Bronchial epithelial cell (primary cell): Measurements from ENCODE around the gene CBFB. TPM values are rescaled to one million over a fixed set of nuclear protein-coding genes. Genes with fewer than 3 reads are reported as not detected.

Experiments used
- DNase-seq: peaks from one replicate; pipeline ENCODE4 v3.0.0-alpha.2; 2010; ENCODE audit warnings: low read depth
- FAIRE-seq: peaks from 2 replicates; lab custom pipeline; 2011; peaks lifted over from hg19 to GRCh38; lab: Jason Lieb, UNC
- H3K27me3 ChIP-seq: 2 replicates; pipeline ENCODE4 v1.5.1; 2011; ENCODE audit warnings: low read length; ENCODE audit not compliant: control insufficient read depth, insufficient read depth
- H3K36me3 ChIP-seq: 2 replicates; pipeline ENCODE4 v1.5.1; 2011; ENCODE audit warnings: low read length; ENCODE audit not compliant: control insufficient read depth, insufficient read depth
- H3K4me3 ChIP-seq: 2 replicates; pipeline ENCODE4 v1.5.1; 2011; ENCODE audit warnings: mild to moderate bottlenecking, low read depth, low read length, control low read depth
- total RNA-seq: library from RNA; depleted of rRNA; stranded (reverse); fragments of >200 nt; gene quantifications from 2 replicates; pipeline ENCODE4 v1.2.1, GENCODE V29; 2014
- TF ChIP-seq, protein P1 (sequence below): IDR thresholded peaks from 2 replicates; pipeline ENCODE4 v1.5.1; 2011; ENCODE audit warnings: mild to moderate bottlenecking, moderate library complexity, low read length, control low read depth, inconsistent platforms; ENCODE audit not compliant: insufficient read depth, severe bottlenecking

CBFB gene
- total RNA-seq, 1 donor from 2014 or later = 101 TPM

DNA sequence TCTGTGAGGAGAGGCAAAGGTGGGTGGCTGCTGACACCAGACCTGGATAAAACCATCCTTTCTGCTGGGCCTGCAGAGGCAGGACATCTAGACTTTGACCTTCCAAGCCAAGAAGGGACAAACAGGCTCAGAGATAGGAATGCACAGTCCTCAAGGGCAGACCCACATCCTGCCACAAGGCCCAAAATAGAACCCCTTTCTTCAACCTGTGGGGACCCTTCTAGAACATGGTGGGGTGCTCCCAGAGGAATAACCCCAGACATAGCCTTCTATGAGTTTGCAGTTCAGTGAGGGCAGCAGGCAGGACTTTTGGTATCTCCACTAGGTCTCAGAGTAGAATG, 3.8 kb upstream of the CBFB start:
- no peaks in the 10 kb centered on the region for H3K27me3 ChIP-seq
- H3K4me3 ChIP-seq = no peak overlapping the region
- H3K36me3 ChIP-seq = no peaks in the 10 kb centered on the region
- TF ChIP-seq, protein P1, sequence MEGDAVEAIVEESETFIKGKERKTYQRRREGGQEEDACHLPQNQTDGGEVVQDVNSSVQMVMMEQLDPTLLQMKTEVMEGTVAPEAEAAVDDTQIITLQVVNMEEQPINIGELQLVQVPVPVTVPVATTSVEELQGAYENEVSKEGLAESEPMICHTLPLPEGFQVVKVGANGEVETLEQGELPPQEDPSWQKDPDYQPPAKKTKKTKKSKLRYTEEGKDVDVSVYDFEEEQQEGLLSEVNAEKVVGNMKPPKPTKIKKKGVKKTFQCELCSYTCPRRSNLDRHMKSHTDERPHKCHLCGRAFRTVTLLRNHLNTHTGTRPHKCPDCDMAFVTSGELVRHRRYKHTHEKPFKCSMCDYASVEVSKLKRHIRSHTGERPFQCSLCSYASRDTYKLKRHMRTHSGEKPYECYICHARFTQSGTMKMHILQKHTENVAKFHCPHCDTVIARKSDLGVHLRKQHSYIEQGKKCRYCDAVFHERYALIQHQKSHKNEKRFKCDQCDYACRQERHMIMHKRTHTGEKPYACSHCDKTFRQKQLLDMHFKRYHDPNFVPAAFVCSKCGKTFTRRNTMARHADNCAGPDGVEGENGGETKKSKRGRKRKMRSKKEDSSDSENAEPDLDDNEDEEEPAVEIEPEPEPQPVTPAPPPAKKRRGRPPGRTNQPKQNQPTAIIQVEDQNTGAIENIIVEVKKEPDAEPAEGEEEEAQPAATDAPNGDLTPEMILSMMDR = no peak
- DNase-seq (no peak), FAIRE-seq (no peak)

DNA sequence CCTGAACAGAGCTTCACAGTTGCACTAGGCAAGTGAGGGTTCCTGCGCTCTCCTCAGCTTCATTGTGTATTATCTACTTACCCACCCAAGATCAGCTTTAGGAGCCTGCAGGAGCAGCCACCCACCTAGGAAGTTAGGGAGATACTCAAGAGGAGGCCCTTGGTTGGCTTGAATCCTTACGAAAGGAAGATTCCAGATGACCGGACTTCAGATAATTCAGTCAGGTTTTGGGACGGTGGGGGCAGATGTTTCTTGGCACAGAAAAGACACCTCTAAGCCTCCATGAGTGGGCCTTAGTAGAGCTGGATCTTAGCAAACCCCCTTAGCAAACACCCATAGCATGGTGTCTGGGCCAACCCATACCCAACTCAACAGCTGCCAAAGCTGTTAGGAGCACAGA, 2.4 kb upstream of the CBFB start:
- TF ChIP-seq, protein P1 = no peak
- no peak for DNase-seq

DNA sequence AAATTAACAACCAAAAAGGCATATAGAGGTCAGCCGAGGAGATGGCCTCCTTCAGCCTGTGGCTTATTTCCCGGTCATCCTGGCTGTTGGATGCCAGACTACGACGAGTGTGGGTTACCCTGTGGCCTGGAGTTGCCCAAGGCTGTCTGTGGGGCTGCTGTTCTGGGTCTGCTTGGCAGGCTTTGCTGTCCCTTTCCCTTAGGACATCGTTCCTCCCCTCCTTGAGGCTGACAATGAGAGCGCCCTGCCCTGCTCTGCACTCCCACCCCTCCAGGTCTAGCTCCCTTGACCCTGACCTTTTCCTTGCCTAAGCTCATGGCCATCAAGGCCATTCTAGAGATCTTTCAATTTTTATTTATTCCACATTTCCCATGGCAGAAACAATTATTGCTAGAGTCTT, 1.9 kb upstream of the CBFB start:
- Histone ChIP-seq H3K36me3 (no peaks in the 10 kb centered on the region), H3K4me3 (no peak overlapping the region), H3K27me3 (no peaks in the 10 kb centered on the region)
- TF ChIP-seq, protein P1 = no peak
- FAIRE-seq = no peak
- no peak for DNase-seq

More for the DNA sequence above, 2.4 kb upstream of the CBFB start:
- Histone ChIP-seq H3K4me3 (no peak overlapping the region), H3K27me3 (no peaks in the 10 kb centered on the region), H3K36me3 (no peaks in the 10 kb centered on the region)
- FAIRE-seq = no peak

DNA sequence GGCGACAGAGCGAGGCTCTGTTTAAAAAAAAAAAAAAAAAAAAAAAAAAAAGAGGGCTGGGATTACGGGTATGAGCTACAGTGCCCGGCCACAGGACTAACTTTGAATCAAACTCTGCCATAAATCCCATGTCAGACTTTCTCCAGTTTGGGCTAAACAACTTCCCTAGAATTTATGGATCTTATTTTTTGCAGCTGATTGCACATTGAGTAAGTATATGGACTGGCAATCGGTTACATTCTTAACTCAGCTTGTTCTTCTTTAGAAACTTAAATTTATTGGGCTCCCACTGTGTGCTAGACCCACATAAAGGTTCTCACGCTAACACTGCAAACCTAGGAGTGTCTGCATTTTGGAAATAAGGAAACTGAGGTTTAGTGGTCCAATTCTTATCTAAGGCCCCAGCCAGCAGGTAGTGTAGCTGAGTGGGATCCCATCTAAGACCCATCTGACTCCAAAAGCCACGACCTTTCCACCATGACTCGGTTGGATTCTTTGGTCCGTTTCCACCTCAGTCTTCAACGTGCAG, 718 bp upstream of the CBFB start:
- FAIRE-seq = no peak
- DNase-seq = no peak

DNA sequence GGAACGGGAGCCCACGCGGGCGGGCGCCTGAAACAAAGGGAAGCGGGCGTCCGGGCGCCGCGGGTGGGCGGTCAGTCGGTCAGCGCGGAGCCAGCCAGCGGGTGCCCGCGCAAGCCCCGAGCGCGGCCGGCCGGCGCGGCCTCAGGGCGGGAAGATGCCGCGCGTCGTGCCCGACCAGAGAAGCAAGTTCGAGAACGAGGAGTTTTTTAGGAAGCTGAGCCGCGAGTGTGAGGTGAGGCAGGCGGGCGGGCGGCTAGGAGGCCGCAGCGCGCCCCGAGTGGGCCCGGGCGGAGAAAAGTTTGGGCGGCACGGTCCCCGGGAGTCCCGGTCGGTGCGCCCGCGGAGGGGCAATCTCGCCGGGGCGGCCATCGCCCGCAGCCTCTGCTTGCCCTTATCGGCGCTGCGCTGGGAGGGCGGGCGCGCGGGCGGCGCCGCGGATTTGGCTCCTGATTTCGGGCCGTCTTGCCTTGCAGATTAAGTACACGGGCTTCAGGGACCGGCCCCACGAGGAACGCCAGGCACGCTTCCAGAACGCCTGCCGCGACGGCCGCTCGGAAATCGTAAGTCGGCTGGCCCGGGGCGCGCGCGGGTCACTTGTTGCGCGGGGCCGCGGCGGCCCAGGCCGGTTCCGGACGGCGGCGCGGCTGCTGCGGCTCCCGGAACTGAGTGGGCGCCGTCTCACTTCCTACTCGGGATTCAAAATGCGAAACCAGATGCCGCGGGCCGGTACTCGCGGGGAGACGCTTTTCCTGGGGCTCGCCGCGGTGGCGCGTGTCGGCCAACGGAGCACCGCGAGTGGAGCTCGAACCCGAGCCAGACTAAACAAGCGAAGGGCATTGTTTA, 526 bp downstream of the CBFB start:
- Histone ChIP-seq H3K27me3 (no peaks in the 10 kb centered on the region), H3K4me3 (peak overlapping the region; percentile 80), H3K36me3 (peaks cover under 1% of the 10 kb centered on the region)
- FAIRE-seq (no peak), DNase-seq (peak; percentile 27)
- TF ChIP-seq, protein P1 = no peak

More for the DNA sequence above, 718 bp upstream of the CBFB start:
- Histone ChIP-seq H3K36me3 (no peaks in the 10 kb centered on the region), H3K27me3 (no peaks in the 10 kb centered on the region), H3K4me3 (peak overlapping the region; percentile 70)
- TF ChIP-seq, protein P1 = no peak
